Left ventricle myocardium inferior (tissue), 1 donor: Measurements from ENCODE around the gene CDIP1. TPM values are rescaled to one million over a fixed set of nuclear protein-coding genes. Genes with fewer than 3 reads are reported as not detected.

Experiments used
- DNase-seq: peaks from one replicate; pipeline ENCODE4 v3.0.0-alpha.2; 2020
- H3K27ac ChIP-seq: fragments of 200-600 bp; replicated peaks from 2 replicates; pipeline ENCODE4 v1.8.0; 2021
- H3K27me3 ChIP-seq: fragments of 200-600 bp; 2 replicates; pipeline ENCODE4 v1.8.0; 2021; ENCODE audit warnings: low read depth
- H3K36me3 ChIP-seq: fragments of 200-600 bp; 2 replicates; pipeline ENCODE4 v1.8.0; 2021
- H3K4me1 ChIP-seq: fragments of 200-600 bp; 2 replicates; pipeline ENCODE4 v1.8.0; 2021
- H3K4me3 ChIP-seq: fragments of 200-600 bp; 2 replicates; pipeline ENCODE4 v1.8.0; 2021; ENCODE audit warnings: mild to moderate bottlenecking, moderate library complexity
- H3K9me3 ChIP-seq: fragments of 200-600 bp; replicated peaks from 2 replicates; pipeline ENCODE4 v1.8.0; 2021
- CTCF ChIP-seq: fragments of 200-600 bp; IDR thresholded peaks from 2 replicates; pipeline ENCODE4 v1.8.0; 2021; ENCODE audit warnings: antibody characterized with exemption, mild to moderate bottlenecking, borderline replicate concordance
- intact Hi-C: fragments of 100-400 bp; cut with micrococcal nuclease; formaldehyde crosslinking; loops from one replicate; pipeline ENCODE4 v1.11.0; 2022
- total RNA-seq: library from RNA; stranded (reverse); fragmentation: NEBNext Ultra II Directional; extraction: Animal tissue kit (Norgen Biotek cat#: 25700); gene quantifications from one replicate; pipeline ENCODE4 v1.2.1, GENCODE V29; 2021
- donor health status: DM: no; HTN: yes; CAD: no; lungs with severe emphysema.

CDIP1 gene
- total RNA-seq, 1 donor from 2014 or later = 48.5 TPM

GRCh38 chr16:4501071-4501478 lies 37.5 kb downstream of the CDIP1 start:
- TF ChIP-seq CTCF = no peak
- Histone ChIP-seq H3K27me3 (no peaks in the 10 kb centered on the region), H3K4me1 (peaks cover 91% of the 10 kb centered on the region), H3K9me3 (no peaks in the 10 kb centered on the region), H3K27ac (peak overlapping the region; percentile 82), H3K4me3 (peak overlapping the region; percentile 40), H3K36me3 (peaks cover 15% of the 10 kb centered on the region)
- no peak for DNase-seq
- intact Hi-C loops = no loop called here

DNA sequence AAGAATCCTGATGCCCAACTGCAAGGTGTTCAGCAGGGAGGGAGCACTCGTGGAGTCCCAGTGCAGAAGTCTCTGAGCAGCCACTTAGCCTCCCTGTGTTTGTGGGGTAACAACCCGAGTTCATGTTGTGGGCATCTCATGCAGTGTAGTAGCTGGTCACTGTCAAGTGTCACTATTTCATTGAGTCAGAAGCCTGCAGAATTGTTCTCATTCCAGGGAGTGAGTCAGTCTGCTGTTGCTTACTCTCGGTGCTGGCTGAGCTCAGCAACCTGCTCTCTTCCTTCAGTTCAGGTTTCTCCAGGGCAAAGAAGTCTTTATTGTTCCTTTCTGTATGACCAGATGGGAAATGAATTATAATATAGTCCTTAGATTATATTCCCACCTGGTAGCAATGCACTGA lies 38.3 kb downstream of the CDIP1 start:
- peaks cover 7% of the 10 kb centered on the region for H3K36me3 ChIP-seq
- peaks cover 91% of the 10 kb centered on the region for H3K4me1 ChIP-seq
- peak overlapping the region; percentile 82 for H3K27ac ChIP-seq
- H3K4me3 ChIP-seq = peak overlapping the region; percentile 40
- intact Hi-C loops = no loop called here
- no peak for DNase-seq
- no peaks in the 10 kb centered on the region for H3K27me3 ChIP-seq
- H3K9me3 ChIP-seq = no peaks in the 10 kb centered on the region
- TF ChIP-seq CTCF = no peak

- no peaks in the 10 kb centered on the region for H3K27me3 ChIP-seq
- H3K9me3 ChIP-seq = no peaks in the 10 kb centered on the region
- peaks cover 94% of the 10 kb centered on the region for H3K4me1 ChIP-seq
- peaks cover 5% of the 10 kb centered on the region for H3K36me3 ChIP-seq
- no peak overlapping the region for H3K4me3 ChIP-seq
- TF ChIP-seq CTCF = no peak
- intact Hi-C loops = loop anchor here (10.0 kb wide), 1 partner anchor 56 kb away; the partner anchor contains the start of gene C16orf96
- no peak overlapping the region for H3K27ac ChIP-seq
- DNase-seq = no peak
These were observed 39.4 kb downstream of the CDIP1 start for GRCh38 chr16:4499196-4499555.

GRCh38 chr16:4498546-4499195 lies 39.9 kb downstream of the CDIP1 start:
- no peak for TF ChIP-seq CTCF
- no peak overlapping the region for H3K27ac ChIP-seq
- peaks cover 89% of the 10 kb centered on the region for H3K4me1 ChIP-seq
- DNase-seq = no peak
- H3K27me3 ChIP-seq = no peaks in the 10 kb centered on the region
- intact Hi-C loops = loop anchor here (10.0 kb wide), 1 partner anchor 56 kb away; the partner anchor contains the start of gene C16orf96
- H3K4me3 ChIP-seq = no peak overlapping the region
- H3K36me3 ChIP-seq = peaks cover 5% of the 10 kb centered on the region
- no peaks in the 10 kb centered on the region for H3K9me3 ChIP-seq

DNA sequence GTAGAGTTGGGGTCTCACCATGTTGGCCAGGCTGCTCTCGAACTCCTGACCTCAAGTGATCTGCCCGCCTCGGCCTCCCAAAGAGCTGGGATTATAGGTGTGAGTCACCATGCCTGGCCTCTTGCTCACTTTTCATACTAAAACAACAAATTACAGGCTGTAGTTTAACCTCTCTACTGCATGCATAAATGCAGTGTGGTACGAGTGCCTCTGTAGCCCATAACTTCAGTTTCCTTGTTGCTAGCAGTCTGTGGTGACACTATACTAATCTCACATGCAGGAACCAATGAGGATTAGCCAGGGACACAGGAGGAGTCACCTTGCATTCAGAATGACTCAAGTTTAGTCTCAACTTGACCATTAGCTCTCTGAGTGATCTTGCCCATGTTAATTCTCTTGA lies 42.3 kb downstream of the CDIP1 start:
- Histone ChIP-seq H3K27ac (peak overlapping the region; percentile 10), H3K9me3 (no peaks in the 10 kb centered on the region), H3K4me1 (peaks cover 65% of the 10 kb centered on the region), H3K27me3 (no peaks in the 10 kb centered on the region), H3K36me3 (peaks cover 5% of the 10 kb centered on the region), H3K4me3 (no peak overlapping the region)
- no peak for DNase-seq
- intact Hi-C loops = loop anchor here (10.0 kb wide), 1 partner anchor 58 kb away; the partner anchor contains the start of gene C16orf96
- no peak for TF ChIP-seq CTCF
